GM12873 (cell line): ENCODE measurements around the gene ZNF593.

Source experiments
- CTCF ChIP-seq: IDR thresholded peaks from 2 replicates; pipeline ENCODE4 v1.5.1; 2012; ENCODE audit warnings: low read depth, mild to moderate bottlenecking, moderate library complexity, low read length, control low read depth; ENCODE audit not compliant: insufficient read depth; ENCODE audit errors: missing control alignments

The ZNF593 gene

GRCh38 chr1:26161415-26162219, 8.1 kb upstream of the ZNF593 start:
- no peak for TF ChIP-seq CTCF

- no peak for TF ChIP-seq CTCF
Observed at GRCh38 chr1:26162220-26162709, 7.4 kb upstream of the ZNF593 start.

- no peak for TF ChIP-seq CTCF
Observed at GRCh38 chr1:26163684-26164035, 6.0 kb upstream of the ZNF593 start.

- peak; percentile 50 for TF ChIP-seq CTCF
Observed at GRCh38 chr1:26164036-26164860, 5.5 kb upstream of the ZNF593 start.

- TF ChIP-seq CTCF: no peak
Observed at GRCh38 chr1:26164861-26165842, 4.6 kb upstream of the ZNF593 start.

- TF ChIP-seq CTCF: no peak
Observed at GRCh38 chr1:26166719-26167281, 2.9 kb upstream of the ZNF593 start.
